Skeletal muscle satellite cell (primary cell): ENCODE measurements around the gene DGKB.

Experiments
- H3K27me3 ChIP-seq: 2 replicates; pipeline ENCODE4 v1.7.0; 2013; ENCODE audit warnings: low read length; ENCODE audit not compliant: control insufficient read depth, insufficient read depth
- H3K36me3 ChIP-seq: 2 replicates; pipeline ENCODE4 v1.7.0; 2013; ENCODE audit warnings: mild to moderate bottlenecking, control low read depth, low read length; ENCODE audit not compliant: insufficient read depth
- H3K4me1 ChIP-seq: 2 replicates; pipeline ENCODE4 v1.7.0; 2013; ENCODE audit warnings: low read length; ENCODE audit not compliant: control insufficient read depth, insufficient read depth
- H3K4me2 ChIP-seq: 2 replicates; pipeline ENCODE4 v1.7.0; 2013; ENCODE audit warnings: mild to moderate bottlenecking, low read length
- H3K4me3 ChIP-seq: 2 replicates; pipeline ENCODE4 v1.7.0; 2013; ENCODE audit warnings: low read length
- H3K9ac ChIP-seq: 2 replicates; pipeline ENCODE4 v1.7.0; 2013; ENCODE audit warnings: mild to moderate bottlenecking, low read depth, low read length, moderate library complexity
- H3K9me3 ChIP-seq: replicated peaks from 2 replicates; pipeline ENCODE4 v1.7.0; 2013; ENCODE audit warnings: mild to moderate bottlenecking, control low read depth, low read length

Gene DGKB

DNA sequence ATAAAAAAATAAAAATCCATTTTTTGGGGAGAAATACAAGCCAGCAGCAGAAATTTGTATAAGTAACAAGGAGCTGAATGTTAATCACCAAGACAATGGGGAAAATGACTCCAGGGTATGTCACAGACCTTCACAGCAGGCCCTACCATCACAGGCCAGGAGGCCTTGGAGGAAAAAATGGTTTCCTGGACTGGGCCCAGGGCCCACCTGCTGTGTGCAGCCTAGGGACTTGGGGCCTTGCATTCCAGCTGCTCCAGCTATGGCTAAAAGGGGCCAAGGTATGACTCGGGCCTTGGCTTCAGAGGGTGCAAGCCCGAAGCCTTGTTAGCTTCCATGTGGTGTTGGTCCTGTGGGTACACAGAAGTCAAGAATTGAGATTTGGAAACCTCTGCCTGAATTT is 126.3 kb downstream of the DGKB start:
- H3K4me3 ChIP-seq = no peak overlapping the region
- H3K27me3 ChIP-seq = no peaks in the 10 kb centered on the region
- H3K4me1 ChIP-seq = no peaks in the 10 kb centered on the region
- H3K9me3 ChIP-seq = no peaks in the 10 kb centered on the region
- no peaks in the 10 kb centered on the region for H3K36me3 ChIP-seq
- no peak overlapping the region for H3K9ac ChIP-seq
- H3K4me2 ChIP-seq = no peak overlapping the region

DNA sequence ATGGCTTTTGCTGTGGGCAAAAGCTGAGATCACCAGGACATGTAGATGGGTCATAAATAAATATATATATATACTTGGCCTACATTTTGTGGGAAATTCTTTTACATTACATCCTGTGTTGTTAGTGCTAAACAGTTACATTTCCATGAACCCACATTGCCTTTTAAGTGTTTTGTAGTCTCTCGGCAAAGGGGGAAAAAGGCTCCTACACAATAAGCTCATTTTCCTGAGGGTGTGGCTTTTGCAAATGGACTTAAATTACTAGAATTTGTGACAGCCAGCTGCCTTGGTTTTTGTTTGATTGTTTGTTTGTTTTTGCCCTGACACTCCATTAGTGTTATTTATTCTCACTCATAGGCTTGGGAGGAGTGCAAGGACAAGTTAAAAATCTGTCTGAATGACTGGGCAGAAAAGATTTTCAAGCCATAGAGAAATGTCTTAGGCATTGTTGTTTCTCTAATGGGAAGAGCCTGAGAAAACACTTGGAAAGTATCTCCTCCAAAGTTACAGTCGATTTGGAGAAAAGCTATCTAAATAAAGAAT is 128.8 kb downstream of the DGKB start:
- no peaks in the 10 kb centered on the region for H3K4me1 ChIP-seq
- H3K4me3 ChIP-seq = no peak overlapping the region
- no peak overlapping the region for H3K9ac ChIP-seq
- H3K4me2 ChIP-seq = no peak overlapping the region
- no peaks in the 10 kb centered on the region for H3K9me3 ChIP-seq
- no peaks in the 10 kb centered on the region for H3K36me3 ChIP-seq
- H3K27me3 ChIP-seq = no peaks in the 10 kb centered on the region

DNA sequence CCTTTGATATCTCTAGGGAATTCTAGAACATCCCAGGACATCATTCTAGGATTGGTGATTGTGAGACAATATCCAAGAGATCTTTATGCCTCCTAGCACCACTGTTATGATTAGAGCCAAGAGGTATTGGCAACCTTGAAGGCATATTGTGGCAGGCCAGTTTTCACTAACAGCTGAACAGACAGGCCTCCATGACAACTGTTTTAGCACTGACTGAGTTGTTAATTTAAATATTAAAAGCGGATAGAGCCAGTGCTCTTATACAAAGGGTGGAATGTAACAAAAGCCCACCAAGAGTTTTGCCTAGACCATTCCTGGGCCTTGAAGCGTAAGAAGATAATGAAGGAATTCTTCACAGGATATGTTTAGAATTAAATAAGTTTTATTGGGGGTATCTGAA is 131.9 kb downstream of the DGKB start:
- Histone ChIP-seq H3K36me3 (no peaks in the 10 kb centered on the region), H3K27me3 (no peaks in the 10 kb centered on the region), H3K9ac (no peak overlapping the region), H3K4me1 (peaks cover 28% of the 10 kb centered on the region), H3K4me3 (no peak overlapping the region), H3K4me2 (no peak overlapping the region), H3K9me3 (no peaks in the 10 kb centered on the region)

DNA sequence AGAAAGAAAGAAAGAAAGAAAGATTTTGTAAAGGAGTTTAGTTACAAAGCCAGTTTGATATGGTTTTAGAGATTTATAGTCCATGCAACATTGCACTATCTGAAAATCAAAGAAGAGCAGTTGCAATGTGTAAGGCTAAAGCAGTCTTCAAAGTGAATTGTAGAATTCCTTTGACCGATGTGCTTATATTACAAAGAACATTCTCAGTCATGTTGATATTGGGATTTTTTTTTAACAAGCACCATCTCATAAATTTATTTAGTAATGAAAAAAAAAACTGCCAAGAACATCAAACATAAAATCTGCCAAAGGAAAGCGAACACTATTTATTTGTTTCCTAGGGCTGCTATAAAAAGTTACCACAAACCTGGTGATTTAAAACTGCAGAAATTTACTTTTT is 133.3 kb downstream of the DGKB start:
- no peak overlapping the region for H3K4me3 ChIP-seq
- H3K27me3 ChIP-seq = no peaks in the 10 kb centered on the region
- H3K4me2 ChIP-seq = no peak overlapping the region
- H3K9me3 ChIP-seq = no peaks in the 10 kb centered on the region
- H3K36me3 ChIP-seq = no peaks in the 10 kb centered on the region
- H3K9ac ChIP-seq = no peak overlapping the region
- H3K4me1 ChIP-seq = peaks cover 28% of the 10 kb centered on the region

DNA sequence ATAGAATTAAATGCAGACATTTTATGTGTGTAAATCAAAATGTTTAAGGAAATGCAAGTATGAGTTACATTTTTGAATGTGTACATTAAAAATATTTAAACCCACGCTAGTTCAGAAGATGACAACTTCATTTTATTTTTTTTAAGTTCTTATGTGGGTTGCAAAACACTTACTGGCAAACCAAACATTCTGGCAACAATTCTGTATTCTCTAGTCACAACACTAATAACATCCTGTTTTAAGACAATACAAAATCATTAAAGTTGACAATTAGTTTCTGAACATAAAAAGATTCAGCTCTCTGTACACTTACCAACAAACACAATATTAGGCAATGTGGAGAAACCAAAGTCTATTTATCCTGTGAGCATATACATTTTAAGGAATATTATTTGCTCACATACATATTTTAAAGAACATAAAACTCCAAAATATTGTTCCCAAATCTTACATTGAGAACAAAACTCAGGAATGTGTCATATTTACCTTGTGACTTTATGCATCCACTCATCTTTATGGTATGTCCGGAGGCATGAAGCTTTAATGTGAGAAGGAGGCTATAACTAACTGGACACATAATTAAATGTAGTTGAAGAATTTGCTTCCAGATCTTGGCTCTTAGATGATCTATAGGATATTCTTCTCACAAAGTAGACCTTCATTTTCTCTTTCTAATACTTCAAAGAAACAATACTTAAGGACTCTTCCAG is 134.7 kb downstream of the DGKB start:
- Histone ChIP-seq H3K4me3 (peak overlapping the region; percentile 17), H3K4me1 (peaks cover 30% of the 10 kb centered on the region), H3K9me3 (no peaks in the 10 kb centered on the region), H3K27me3 (no peaks in the 10 kb centered on the region), H3K4me2 (peak overlapping the region; percentile 58), H3K9ac (no peak overlapping the region), H3K36me3 (no peaks in the 10 kb centered on the region)

DNA sequence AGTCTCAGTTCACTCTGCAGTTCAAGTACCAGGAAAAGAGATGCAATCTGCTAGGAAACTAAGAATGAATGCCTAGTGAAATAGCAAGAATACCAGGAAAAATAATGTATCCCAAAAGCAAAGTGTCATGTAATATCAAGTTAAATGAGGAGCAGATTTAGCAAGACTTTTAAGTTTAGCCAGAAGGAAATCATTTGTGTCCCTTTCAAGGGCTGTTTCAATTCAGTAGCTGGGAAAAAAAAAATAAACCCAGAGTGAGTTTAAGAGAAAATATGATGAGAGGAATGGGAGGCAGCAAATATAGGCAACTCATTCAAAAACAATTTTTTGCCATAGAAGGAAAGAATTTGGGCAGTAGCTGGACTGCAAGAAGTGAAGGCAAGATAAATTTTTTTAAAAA is 135.8 kb downstream of the DGKB start:
- Histone ChIP-seq H3K4me2 (no peak overlapping the region), H3K9me3 (no peaks in the 10 kb centered on the region), H3K4me3 (no peak overlapping the region), H3K9ac (no peak overlapping the region), H3K4me1 (peaks cover 40% of the 10 kb centered on the region), H3K27me3 (no peaks in the 10 kb centered on the region), H3K36me3 (no peaks in the 10 kb centered on the region)

DNA sequence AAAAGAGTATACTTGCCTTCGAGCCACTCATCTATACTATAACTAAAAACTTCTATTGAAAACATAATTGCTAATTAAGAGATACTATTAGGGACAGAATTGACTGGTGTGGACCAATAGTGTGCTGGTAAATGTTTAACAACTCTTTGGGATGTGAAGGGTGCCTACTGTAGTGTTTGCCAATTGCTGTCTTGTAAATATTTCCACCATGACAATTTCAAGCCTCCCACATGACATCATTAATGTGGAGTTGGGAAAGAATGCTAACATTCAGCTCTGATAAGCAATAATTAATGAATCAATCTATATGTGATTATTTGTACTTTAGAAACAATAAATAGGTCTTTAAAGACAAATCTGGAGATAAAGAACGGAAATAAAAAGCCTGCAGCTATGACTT is 136.8 kb downstream of the DGKB start:
- H3K4me1 ChIP-seq = peaks cover 50% of the 10 kb centered on the region
- no peaks in the 10 kb centered on the region for H3K27me3 ChIP-seq
- no peak overlapping the region for H3K4me2 ChIP-seq
- no peak overlapping the region for H3K9ac ChIP-seq
- H3K36me3 ChIP-seq = no peaks in the 10 kb centered on the region
- H3K9me3 ChIP-seq = no peaks in the 10 kb centered on the region
- no peak overlapping the region for H3K4me3 ChIP-seq

DNA sequence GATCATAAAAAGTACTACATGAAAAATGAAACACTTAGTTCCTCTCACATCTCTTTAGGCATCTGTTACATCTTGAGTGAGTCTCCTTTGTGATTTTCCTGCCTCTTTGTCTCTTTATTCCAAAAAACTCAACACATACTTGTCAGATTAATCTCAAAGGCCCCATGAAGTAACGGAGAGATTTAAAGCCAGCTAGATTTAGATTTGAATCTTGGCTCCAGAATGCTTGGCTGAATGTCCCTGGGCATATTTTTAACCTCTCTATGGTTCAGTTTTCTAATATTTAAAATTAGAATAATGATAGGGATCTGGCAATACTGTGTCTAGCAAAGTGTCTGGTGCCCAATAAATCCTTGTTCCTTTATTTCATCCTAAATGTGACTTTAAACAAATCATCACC is 140.0 kb downstream of the DGKB start:
- no peaks in the 10 kb centered on the region for H3K27me3 ChIP-seq
- H3K4me3 ChIP-seq = no peak overlapping the region
- no peak overlapping the region for H3K9ac ChIP-seq
- no peak overlapping the region for H3K4me2 ChIP-seq
- H3K36me3 ChIP-seq = no peaks in the 10 kb centered on the region
- H3K9me3 ChIP-seq = no peaks in the 10 kb centered on the region
- H3K4me1 ChIP-seq = peaks cover 38% of the 10 kb centered on the region

DNA sequence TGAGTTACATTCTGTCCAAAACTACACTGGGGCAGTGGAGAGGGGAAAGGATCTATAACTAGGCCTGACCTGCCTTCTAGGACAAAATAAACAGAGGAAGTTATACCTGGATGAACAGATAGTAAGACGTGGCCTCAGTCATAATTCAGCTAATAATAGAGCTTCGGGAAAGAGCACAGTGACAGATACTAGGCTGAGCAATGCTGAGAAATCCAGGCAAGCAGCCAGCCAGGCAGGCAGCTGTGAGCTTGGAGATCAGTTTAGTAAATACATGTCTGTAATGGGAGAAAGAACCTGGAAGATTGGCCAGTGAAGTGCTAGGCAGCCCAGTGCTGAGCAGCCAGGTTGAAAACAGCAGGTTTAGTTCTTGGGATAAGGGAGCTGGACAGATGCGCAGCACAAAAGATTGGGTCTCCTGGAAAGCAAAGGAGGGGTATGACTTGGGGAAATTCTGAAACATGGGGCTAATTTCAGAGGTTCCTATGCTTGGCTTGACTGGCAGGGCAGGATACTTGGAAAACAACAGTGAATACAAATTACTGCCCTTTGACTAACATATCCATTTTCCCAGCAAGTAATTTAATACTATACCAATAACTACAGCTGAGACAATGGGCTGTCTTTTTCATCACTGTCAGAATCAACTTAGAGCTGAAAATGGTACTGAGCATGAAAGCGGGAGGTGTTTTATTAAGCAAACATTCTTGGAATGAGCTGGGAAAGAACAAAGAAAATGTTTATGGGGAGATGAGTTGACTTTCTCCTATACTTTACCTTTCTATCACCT is 140.8 kb downstream of the DGKB start:
- Histone ChIP-seq H3K4me2 (peak overlapping the region; percentile 23), H3K9ac (no peak overlapping the region), H3K4me3 (no peak overlapping the region), H3K9me3 (no peaks in the 10 kb centered on the region), H3K27me3 (no peaks in the 10 kb centered on the region), H3K4me1 (peaks cover 30% of the 10 kb centered on the region), H3K36me3 (no peaks in the 10 kb centered on the region)

DNA sequence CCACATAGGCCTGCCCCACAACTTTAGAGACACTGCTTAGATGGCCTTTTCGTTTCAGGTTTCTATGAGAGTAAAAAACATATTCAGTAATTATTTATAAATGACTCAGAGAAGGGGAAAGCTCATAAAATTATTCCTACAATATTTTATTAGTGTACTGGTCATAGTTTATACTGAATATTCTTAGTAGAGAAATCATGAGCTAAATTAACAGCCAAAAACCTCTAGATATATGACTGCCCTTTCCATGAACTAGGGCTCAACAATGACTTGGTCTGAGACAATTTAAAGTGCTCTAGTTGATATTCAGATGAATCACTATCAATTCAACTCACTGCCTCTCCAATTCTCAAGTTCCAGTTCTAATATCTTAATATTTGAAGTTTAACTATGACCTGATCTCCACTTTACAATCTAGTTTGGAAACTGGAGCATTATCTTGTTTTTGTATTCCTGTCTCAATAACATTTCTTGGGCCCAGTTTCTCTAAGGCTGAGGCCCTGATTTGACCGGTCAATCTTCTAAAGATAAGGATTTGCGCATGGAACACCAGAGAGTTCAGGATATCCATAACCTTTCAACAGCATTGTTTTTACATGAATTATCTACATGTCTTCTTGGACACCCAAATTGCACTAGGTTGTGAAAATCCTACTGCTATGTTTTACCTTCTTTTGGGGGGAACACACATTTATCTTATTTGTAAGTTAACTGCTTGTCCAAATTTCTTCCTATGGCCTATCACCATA is 141.6 kb downstream of the DGKB start:
- no peaks in the 10 kb centered on the region for H3K9me3 ChIP-seq
- no peaks in the 10 kb centered on the region for H3K36me3 ChIP-seq
- H3K4me1 ChIP-seq = peaks cover 22% of the 10 kb centered on the region
- H3K4me3 ChIP-seq = no peak overlapping the region
- H3K4me2 ChIP-seq = peak overlapping the region; percentile 11
- H3K27me3 ChIP-seq = no peaks in the 10 kb centered on the region
- H3K9ac ChIP-seq = no peak overlapping the region

DNA sequence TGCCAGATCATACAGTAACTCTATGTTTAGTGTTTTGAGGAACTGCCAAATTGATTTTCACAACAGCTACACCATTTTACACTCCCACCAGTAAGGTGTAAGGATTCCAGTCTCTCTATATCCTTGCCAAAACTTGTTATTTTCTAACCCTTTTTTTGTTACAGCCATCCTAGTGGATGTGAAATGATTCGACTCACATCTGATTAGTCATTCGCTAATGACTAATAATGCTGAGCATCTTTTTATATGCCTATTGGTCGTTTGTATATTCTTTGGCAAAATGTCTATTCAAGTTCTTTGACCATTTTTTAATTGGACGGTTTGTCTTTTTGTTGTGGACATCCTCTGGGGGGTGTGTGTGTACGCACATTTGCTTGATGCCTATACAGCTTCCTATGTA is 142.8 kb downstream of the DGKB start:
- Histone ChIP-seq H3K27me3 (no peaks in the 10 kb centered on the region), H3K9ac (no peak overlapping the region), H3K4me2 (no peak overlapping the region), H3K36me3 (no peaks in the 10 kb centered on the region), H3K4me1 (peaks cover 24% of the 10 kb centered on the region), H3K9me3 (no peaks in the 10 kb centered on the region), H3K4me3 (no peak overlapping the region)
